Colonic mucosa (tissue), 4 donors: Measurements from ENCODE around the gene TRMT1. TPM values are rescaled to one million over a fixed set of nuclear protein-coding genes. Genes with fewer than 3 reads are reported as not detected.

Experiments used
- DNase-seq: peaks from one replicate; pipeline ENCODE4 v3.0.0-alpha.2; 2020
- H3K27ac ChIP-seq: fragments of 200-600 bp; one replicate; pipeline ENCODE4 v1.8.0; 2021
- H3K27me3 ChIP-seq: fragments of 200-600 bp; one replicate; pipeline ENCODE4 v1.8.0; 2021
- H3K36me3 ChIP-seq: fragments of 200-600 bp; one replicate; pipeline ENCODE4 v1.8.0; 2021
- H3K4me1 ChIP-seq: fragments of 200-600 bp; one replicate; pipeline ENCODE4 v1.8.0; 2021; ENCODE audit warnings: mild to moderate bottlenecking
- H3K4me3 ChIP-seq: fragments of 200-600 bp; one replicate; pipeline ENCODE4 v1.8.0; 2021
- H3K9ac ChIP-seq, 2 donors: one replicate each; pipeline ENCODE4 v1.7.0; 2013; ENCODE audit warnings: control low read depth in 2 of 2, low read depth in 2 of 2, low read length in 2 of 2
- H3K9me3 ChIP-seq: fragments of 200-600 bp; one replicate; pipeline ENCODE4 v1.8.0; 2021
- intact Hi-C: fragments of 100-400 bp; cut with DNase I; formaldehyde crosslinking; loops from one replicate; pipeline ENCODE4 v1.14.1; 2022
- total RNA-seq, 2 donors: library from RNA; stranded (reverse); fragmentation: NEBNext Ultra II Directional in 1 of 2; extraction: Animal tissue kit (Norgen Biotek cat#: 25700) in 1 of 2; gene quantifications; one replicate each; pipeline ENCODE4 v1.2.1, GENCODE V29; 2021
- TF ChIP-seq, protein P1 (sequence below): fragments of 200-600 bp; IDR thresholded peaks from one replicate; pipeline ENCODE4 v1.8.0; 2022; ENCODE audit warnings: antibody characterized with exemption, mild to moderate bottlenecking
- donor health status: healthy.
- donor health status: DM: no; HTN: no; CAD: no.
- donor health status: DM: no; HTN: no; CAD: no.

Gene TRMT1
- total RNA-seq, 2 donors from 2014 or later, result 17.5 to 40.1 TPM

DNA sequence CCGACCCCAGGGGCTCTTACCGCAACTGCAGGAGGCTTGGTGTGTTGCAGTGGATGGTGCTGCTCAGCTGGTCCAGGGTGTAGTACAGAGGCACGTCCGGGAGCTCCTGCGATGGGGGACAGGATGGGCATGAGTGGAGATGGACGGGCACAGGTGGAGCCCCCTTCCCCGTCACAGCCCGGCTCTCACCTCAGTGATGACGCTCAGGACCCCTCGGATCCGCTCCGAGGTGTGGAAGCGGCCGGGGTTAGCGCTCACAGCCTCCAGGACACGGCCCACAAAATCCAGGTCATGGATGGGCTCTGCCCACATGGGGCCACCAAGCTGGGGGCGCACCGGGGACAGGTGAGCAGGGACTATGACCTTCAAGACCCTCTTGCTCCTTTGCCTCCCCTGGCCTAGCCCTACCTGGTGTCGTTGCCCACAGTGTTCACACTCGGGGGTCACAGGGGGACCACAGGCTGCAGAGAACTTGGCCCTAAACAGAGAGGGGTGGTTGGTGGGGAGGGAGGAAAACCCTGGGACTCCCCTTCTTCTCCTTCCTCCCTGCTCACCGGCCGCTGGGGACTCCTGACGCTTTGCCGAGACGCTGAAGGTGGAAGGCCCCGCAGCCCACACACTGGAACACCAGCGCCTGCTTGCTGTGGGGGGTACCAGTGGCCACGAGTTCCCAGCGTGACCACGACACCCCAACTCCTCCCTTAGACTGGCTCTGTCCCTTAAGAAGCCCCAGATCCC is 7.0 kb downstream of the TRMT1 start:
- intact Hi-C loops, result no loop called here
- Histone ChIP-seq H3K4me3 (no peak overlapping the region), H3K27me3 (no peaks in the 10 kb centered on the region), H3K27ac (no peak overlapping the region), H3K9me3 (no peaks in the 10 kb centered on the region), H3K9ac (no peak overlapping the region), H3K4me1 (no peaks in the 10 kb centered on the region), H3K36me3 (no peaks in the 10 kb centered on the region)
- TF ChIP-seq, protein P1, sequence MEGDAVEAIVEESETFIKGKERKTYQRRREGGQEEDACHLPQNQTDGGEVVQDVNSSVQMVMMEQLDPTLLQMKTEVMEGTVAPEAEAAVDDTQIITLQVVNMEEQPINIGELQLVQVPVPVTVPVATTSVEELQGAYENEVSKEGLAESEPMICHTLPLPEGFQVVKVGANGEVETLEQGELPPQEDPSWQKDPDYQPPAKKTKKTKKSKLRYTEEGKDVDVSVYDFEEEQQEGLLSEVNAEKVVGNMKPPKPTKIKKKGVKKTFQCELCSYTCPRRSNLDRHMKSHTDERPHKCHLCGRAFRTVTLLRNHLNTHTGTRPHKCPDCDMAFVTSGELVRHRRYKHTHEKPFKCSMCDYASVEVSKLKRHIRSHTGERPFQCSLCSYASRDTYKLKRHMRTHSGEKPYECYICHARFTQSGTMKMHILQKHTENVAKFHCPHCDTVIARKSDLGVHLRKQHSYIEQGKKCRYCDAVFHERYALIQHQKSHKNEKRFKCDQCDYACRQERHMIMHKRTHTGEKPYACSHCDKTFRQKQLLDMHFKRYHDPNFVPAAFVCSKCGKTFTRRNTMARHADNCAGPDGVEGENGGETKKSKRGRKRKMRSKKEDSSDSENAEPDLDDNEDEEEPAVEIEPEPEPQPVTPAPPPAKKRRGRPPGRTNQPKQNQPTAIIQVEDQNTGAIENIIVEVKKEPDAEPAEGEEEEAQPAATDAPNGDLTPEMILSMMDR, result no peak
- DNase-seq, result no peak

DNA sequence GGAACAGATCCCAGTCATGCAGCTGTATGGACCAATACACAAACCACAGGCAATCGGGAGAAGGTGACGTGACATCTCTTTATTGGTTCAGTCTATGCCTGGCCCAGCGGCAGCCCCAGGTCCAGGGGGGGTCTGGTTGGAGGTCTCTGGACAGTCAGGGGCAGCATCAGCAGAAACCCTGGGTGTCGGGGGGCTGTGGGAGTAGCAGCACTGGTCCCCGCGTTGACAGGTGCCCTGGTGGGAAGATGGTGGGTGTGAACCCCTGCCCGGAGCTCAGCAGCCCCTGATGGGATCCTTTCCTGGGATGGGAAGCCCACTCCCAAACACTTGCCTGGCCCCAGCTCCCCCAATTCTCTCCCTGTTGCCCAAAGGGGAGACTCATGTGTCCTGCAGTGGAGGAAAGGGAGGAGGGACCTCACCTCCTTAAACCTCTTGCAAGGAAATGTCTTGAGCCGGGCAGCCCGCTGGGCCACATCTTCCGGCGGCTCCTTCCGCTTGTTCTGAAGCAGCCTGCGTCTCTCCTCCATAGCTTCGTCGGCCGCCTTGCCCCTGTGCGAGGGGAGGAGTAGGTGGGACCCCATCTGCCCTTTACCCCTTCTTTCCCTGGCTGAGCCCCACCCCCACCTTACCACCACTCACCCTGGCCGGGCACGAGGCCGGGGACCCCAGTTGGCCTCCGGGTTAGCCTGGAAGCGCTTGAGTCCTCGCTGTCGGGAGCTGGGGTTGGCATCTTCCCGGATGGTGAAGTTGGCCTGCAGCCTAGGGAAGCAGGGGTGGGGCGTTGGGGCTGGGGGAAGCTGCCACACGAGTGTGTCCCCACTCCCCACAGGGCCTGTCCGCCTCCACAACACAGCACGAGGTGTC is 11.5 kb downstream of the TRMT1 start:
- Histone ChIP-seq H3K27ac (peak overlapping the region; percentile 62), H3K9ac (peak overlapping the region; percentile 48 to 66), H3K4me3 (peak overlapping the region; percentile 8), H3K4me1 (peaks cover 12% of the 10 kb centered on the region), H3K9me3 (no peaks in the 10 kb centered on the region), H3K27me3 (no peaks in the 10 kb centered on the region), H3K36me3 (no peaks in the 10 kb centered on the region)
- TF ChIP-seq, protein P1, result no peak
- no peak for DNase-seq
- intact Hi-C loops, result no loop called here

DNA sequence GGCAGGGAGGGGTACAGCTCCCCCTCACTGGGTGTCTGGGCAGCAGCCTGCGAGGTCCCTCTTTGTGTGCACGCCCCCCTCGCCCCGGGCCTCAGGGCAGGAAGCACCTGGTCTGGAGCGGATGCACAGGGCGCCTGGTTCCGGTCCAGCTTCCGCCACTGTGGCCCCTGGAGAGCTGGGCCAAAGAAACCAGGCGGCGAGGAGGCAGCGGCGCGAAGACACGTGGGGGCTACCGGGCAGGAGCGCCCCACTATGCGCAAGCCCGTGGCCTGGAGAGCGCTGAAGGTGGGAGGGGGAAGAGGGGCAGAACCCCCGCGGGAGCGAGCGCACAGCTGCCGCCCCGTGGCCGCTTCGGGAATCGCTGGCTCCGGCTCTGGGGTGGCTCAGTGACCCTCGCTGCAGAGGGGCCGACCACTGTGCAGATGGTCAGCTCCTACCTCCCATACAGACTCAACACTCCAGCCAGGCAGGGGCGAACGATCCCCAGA is 12.1 kb downstream of the TRMT1 start:
- Histone ChIP-seq H3K9me3 (no peaks in the 10 kb centered on the region), H3K9ac (peak overlapping the region; percentile 48 to 69), H3K36me3 (no peaks in the 10 kb centered on the region), H3K4me3 (peak overlapping the region; percentile 8), H3K4me1 (peaks cover 12% of the 10 kb centered on the region), H3K27me3 (no peaks in the 10 kb centered on the region), H3K27ac (peak overlapping the region; percentile 62)
- intact Hi-C loops, result no loop called here
- TF ChIP-seq, protein P1, result peak; percentile 63
- peak; percentile 62 for DNase-seq

DNA sequence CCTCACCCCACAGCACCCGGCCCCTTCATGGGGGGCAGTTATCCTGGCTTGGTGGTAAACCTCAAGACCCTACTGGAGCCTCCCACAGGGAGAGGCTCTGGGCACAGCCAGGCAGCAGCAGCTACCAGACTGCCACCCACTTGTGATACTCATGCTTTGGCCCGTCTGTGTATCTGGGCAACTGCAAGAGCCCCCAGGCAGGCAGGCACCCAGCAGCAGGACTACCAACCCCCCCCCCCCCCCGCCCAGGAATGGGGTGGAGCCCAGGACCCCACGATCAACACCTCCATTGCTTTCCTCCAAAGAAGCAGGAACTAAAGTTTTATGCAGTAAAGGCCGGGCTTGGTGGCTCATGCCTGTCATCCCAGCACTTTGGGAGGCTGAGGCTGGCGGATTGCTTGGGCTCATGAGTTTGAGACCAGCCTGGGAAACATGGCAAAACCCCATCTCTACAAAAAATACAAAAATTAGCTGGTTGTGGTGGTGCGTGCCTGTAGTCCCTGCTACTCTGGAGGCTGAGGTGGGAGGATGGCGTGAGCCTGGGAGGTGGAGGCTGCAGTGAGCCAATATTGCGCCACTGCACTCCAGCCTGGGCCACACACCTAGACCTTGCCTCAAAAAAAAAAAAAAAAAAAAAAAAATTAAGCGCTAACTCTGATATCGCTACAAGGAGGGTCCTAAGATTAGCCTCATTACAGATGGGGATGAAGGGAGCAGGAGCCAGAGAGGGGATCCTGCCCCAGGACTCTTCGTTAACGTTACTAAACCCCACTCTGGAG is 12.8 kb downstream of the TRMT1 start:
- Histone ChIP-seq H3K4me3 (peak overlapping the region; percentile 8), H3K27ac (peak overlapping the region; percentile 62), H3K36me3 (no peaks in the 10 kb centered on the region), H3K27me3 (no peaks in the 10 kb centered on the region), H3K9me3 (no peaks in the 10 kb centered on the region), H3K9ac (peak overlapping the region; percentile 28 to 69), H3K4me1 (peaks cover 14% of the 10 kb centered on the region)
- TF ChIP-seq, protein P1, result no peak
- intact Hi-C loops, result no loop called here
- DNase-seq, result no peak
